GM18861 (cell line): Measurements from ENCODE around the gene GSG1L2.
"Not testable (repeated sequence)": the region's sequence is repeated elsewhere in the genome, so short reads cannot be mapped to it uniquely, and the experiment has no call there.

Source experiments
- ATAC-seq: cut with Tn5 transposase; IDR thresholded peaks from one replicate; pipeline ENCODE4 v1.9.1; 2021; ENCODE audit not compliant: unreplicated experiment

The GSG1L2 gene

DNA sequence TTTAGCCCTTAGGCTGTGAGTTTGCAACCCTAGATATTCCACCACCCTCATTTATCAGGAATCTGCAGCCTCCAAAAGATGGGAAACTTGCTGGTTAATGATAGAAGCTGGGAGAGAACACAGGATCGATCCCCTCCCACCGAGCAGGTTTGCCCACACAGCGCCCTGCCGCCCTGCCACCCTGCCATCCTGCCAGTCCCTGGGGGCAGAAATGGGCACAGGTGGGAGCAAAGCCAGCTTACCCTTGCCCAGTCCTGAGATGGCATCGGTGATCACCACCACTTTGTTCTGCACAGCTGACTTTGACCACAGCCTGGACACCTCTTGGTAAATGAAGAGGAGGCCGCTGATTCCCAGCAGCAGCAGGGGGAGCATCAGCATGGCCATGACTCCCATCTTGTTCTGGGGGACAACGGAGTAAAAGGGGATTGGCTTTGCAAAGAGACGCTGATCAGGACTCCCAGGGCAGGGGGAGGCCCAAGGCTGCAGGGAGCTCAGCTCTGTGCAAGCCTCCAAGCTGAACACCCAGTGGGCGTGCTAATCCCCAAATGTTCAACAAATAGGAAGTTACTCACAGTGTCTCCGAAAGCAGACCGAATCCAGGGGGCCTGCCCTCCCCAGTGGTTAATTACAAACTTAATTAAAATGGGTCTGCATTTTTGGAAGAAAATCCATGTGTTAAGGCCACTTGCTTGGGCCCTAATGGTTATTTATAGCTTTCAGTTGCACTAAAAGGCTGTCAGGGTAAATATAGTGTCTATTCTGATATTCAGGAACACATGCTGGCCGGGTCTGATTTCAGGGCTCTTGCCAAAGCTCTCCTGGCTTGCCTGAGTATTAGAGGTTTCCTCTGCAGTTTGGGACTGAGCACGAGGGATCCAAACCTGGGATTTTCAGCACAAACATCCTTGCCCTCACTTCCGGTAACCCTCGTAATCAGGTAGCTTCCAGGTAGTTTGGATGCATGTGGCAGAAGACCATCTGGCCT lies 30.7 kb downstream of the GSG1L2 start, which contains the start of gene DHRS7C:
Gene DHRS7C (minus strand): TSS at position 704 of the 988 bp plus-strand sequence. CDS start 308 bp downstream, at position 396.
- ATAC-seq, result no peak

DNA sequence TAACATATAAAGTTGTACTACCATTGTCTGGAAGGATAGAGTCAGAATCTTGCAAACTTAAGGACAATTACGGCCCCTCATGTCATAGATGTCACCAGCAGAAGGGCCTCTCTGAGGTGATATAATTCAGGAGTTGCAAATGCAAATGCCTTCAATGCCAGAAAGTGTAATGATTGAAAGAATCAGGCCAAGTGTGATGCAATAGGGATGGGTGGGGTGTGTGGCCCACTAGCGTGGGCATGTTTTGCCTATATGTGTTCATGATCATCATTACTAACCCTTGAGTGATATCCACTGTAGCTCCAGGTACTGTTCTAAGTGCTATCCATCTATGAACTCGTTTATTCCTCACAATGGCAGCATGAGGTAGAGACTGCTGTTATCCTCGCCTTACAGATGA lies 31.6 kb downstream of the GSG1L2 start:
- ATAC-seq, result no peak

DNA sequence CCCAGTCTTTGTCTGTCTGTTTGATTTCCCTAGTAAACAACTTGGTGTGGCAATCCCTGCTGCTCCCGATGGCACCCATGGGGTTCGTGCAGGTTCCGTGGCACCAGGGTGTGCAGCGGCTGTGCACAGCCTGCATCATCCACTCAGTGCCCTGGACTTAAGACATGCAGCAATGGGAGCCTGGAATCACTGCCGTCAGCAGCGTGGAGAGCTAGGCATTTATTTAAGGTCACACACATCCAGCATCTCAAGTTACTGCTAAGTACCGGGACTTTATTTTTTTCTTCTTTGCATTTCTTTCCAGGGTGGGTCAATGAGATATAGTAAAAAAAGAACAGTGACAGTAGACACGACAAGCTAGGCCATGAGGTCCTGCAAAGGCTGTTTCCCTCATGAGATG lies 33.3 kb downstream of the GSG1L2 start:
- ATAC-seq, result no peak

DNA sequence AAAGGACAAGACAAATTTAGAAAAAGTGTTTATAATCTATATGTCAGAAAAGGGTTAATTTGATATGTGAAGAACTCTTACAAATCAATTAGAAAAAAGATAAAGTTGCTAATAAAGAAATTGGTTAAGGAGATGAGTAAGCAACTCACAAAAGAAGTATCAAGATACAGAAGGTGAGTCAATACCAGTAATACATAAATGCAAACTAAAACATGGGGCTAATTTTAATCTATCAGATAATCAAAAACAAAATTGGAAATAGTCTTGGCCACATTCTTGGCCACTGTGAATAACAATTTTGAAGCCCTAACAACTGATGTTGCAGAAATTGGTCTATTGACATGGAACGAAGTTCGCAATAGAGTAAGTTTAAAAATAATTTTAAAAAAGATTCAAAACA lies 37.3 kb downstream of the GSG1L2 start:
- ATAC-seq, result no peak

DNA sequence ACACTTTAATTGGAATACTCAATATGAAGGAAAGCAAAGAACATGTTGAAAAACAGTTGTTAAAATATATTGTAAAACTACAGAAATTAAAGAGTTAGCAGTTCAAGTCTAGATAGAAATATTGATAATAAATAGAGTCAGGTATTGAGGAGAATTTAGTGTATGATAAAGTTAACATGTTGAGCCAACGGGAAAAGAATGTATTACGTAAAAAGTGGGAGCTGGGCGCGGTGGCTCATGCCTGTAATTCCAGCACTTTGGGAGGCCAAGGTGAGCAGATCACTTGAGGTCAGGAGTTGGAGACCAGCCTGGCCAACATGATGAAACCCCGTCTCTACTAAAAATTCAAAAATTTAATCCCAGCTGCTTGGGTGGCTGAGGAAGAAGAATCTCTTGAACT lies 38.4 kb downstream of the GSG1L2 start:
- ATAC-seq, result not testable (repeated sequence)

DNA sequence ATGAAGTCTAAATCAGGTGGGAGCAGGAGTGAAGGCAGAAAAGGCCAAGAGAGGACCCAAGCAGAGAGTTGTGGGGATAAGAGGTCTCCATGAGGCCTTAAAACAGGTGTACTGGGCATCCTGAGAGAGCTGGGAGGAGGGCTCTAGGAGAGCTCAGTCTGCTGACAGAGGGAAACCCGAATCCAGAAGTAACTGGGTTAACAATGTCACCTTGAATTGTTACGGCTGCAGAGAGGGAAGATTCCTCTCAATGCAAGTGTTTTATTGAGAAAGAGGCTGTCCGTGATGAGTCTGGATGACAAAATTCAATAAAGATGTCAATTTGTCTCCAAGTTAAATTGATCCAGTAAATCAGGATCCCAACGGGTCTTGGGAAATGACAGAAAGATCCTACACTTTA lies 38.8 kb downstream of the GSG1L2 start:
- ATAC-seq, result no peak

DNA sequence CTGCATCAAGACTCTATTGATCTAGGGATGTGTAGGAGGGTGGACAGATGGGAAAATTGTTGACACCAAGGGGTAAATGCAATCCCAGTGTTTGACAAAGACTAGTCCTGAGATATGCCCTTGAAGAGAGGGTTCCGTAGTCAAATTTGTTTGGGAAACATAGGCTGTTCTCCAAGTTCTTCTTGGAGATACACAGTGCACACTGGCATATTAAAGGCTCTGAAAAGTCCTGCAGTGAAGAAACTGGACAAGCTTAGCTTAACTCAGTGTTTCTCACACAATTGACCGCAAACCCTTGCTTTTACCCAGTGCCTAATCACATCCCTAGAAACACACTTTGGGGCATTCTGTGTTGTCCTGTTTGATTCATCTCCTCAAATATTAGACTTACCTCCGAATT lies 41.3 kb downstream of the GSG1L2 start:
- no peak for ATAC-seq

DNA sequence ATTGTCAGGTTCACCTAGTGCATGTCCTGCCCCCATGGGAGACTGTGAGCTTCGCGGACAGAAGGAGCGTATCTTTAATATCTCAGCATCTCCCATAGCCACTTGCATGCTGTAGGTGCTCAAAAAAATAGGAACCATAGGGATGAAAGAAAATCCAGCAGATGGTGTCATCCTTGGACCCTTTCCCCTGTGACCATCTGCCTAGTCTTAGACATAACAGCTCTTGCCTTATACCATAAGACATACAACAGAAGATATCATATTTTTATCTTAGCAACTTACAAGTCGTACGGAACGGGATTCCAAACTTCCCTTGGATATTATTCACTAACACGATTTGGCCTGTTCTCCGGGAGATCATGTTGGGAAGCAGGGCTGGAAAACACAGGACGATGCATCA lies 45.0 kb downstream of the GSG1L2 start:
- no peak for ATAC-seq

DNA sequence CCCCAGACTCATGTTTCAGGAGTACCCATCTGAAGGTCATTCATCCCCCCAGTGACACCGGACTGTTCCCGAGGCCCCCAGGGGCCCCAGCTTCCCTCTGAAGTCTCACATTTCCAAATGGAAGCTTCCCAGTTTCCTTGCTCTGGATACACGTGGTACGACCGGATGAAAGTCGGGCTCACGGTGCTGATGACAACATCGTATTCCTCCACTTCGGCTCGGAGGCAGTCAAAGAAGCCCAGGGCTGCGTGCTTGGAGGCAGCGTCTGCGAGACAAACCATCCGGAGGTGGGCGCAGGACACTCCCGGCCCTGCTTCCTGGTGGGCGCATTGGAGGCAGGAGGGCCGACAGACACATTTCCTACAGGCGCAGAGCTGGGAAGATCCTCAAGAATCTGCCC lies 49.2 kb downstream of the GSG1L2 start:
- no peak for ATAC-seq

DNA sequence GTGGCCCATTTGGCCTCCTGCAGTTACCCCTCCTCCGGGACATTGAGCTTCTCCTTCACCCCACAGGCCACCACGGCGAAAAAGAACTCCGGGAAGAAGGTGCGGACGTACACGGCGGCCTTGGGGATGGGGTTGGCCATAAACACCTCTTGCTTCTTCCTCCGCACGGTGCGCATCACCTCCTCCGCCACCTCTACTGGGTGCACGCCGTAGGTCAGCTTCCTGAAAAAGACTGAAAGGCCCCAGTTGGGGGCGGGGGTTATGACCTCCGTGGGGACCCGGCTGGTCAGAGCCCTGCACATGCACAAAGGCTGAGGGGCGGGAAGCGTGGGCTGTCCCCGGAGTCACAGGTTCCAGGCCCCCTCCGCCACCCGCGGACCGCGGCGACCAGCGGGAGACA lies 50.4 kb downstream of the GSG1L2 start:
- no peak for ATAC-seq

DNA sequence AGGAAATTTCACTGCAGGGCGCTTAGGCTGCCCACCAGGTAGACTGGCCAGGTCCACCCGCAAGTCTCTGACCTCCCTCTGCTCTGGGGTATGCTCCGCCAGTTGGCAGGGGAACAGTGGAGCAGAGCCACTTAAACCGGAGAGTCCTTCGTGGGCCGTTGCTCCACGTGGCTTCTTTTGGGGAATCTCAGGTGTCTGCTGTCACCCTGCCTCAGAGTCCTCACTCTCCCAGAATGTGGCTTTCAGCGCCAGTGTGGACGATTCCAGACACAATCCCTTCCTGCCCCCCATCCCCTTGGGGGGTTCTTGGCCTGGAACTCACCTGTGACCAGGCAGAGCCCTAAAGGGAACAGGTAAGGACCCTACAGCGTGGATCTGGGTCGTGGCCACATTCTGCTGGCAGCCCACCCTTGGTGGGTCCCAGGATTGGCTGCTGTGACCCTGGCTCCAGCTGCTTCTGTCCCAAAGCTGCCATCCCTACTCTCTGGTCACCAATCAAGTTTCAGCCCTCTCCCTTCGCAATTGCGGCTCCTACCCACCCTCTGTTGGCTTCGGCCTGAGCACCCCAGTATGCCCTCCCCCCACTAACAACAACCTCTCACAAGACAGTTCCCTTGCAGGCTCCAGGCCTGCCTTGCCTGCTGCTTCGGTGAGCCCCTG lies 52.7 kb downstream of the GSG1L2 start:
- no peak for ATAC-seq

DNA sequence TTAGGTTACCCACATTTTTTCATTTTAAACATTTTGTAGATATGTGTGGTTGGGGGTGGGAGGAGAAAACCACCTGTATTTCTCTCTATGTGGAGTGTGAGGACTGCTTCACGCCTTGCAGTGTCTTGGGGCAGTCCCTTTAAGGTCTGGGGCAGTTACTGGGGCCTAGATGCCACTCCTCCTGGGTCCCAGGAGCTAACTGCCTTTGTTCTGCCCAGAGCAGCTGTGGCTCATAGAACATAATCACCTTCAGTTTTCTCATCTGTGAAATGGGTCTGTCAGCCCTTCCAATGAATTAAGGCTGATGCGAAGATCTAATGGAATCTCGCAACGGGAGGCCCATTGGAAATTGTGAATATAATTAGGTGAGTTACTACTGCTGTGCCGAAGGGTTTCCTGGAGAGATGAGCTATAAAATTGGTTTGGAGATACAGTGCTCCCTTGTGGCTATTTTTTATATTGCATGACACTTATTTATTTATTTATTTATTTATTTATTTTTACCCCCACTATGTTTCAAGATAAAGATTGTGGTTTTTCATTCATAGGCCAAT lies 53.4 kb downstream of the GSG1L2 start:
- no peak for ATAC-seq

DNA sequence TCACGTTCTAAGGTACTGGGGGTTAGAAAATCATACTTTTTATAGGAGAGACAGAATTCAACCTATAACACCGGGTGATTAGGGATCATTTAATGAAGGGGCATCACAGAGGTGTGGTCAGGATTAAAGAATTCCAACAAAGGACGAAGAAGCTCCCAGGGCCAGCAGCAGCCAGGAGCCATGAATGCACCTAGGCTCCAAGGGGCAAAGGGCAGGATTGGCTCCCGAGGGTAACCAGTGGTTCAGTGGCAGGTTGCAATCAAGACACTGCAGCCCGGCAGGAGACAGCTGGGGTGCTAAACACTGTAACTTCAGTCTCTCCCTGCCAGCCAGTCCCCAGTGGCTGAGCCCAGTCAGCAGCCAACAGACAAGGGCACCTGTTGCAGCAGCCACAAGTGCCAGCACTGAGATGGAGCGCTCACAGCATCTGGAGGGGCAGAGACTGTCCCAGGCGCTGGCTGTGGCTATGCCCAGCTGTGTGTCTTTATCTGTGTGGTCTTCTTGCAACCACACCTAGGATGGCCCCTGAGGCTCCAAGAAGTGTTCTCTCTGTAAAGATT lies 54.4 kb downstream of the GSG1L2 start:
- no peak for ATAC-seq

DNA sequence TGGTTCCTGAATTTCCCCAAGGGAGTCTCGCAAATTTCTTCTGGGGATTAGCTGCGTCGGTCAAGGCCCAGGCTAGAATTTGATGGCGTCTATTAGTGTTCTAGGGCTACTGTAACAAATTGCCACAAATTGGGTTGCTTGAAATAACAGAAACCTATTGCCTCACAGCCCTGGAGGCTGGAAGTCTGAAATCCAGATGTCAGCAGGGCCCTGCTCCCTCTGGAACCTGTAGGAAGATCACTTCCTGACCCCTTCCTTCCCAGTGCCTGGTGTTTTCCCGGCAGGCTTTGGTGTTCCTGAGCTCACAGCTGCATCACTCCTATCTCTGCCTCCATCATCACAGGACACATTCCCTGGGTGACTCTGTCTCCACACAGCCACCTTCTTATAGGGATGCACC lies 54.9 kb downstream of the GSG1L2 start:
- ATAC-seq, result no peak

DNA sequence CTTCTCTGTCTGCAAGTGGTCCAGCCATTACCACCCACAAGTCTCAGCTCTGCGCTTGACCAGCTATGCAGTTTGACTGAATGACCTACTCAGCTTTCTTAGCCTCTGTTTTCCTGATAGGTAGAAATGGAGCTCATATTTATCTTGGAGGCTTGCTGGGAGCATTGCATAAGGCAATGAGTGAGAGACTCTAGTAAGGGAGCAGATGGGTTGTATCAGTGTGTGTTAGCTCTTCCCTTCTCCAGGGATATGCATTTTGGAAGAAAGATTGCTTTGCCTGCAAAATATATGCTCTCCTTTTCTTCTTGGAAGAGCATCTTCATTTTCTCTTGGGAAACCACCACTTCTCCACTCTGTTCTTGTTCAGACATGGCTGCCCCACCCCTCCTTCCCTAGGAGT lies 56.6 kb downstream of the GSG1L2 start:
- ATAC-seq, result no peak

DNA sequence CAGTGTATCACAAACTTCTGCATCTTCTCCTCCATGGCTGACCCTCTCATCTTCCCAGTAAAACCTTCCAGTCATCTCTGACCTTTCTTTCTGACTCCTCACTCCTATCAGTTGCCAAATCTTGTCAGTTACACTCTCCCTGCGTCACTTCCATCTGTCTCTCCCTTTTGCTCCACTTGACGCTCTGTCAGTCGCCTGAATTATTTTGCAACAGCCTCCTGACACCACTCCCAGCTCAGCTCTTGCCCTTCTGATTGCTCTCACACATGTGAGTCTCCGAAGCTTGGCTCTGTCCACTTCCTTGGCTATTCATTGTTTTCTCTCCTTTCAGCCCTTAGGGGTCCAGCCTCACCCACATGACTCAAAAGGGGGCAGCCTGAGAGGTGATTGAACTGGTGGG lies 58.2 kb downstream of the GSG1L2 start:
- ATAC-seq, result no peak

DNA sequence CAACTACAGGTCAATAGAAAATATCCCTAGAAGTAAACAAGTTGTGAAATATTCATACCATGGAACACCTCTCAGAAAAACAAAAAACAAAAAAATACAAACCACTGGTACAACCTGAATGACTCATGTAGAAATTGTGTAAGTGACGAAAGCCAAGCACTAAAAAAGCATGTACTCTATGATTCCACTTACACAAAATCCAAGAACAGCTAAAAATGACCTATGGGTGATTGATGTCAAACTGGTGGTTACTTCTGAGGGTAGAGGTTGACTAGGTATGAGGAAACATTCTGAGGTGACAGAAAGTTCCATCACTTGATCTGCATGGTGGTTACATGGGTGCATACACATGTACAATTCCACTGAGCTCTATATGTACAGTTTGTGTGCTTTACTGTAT lies 61.6 kb downstream of the GSG1L2 start:
- no peak for ATAC-seq

DNA sequence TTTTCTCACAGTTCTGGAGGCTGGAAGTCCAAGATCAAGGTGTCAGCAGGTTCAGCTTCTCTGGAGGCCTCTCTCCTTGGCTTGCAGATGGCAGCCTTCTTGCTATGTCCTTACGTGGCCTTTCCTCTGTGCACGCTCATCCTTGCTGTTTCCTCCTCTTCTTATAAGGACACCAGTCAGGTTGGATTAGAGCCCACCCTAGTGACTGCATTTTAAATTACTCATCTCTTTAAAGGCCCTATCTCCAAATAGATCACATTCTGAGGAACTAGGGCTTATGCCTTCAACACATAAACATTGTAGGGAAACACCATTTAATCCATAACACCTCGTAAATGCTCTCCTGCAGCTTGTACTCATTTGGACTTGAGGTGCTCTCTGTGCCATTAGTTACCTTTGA lies 66.8 kb downstream of the GSG1L2 start:
- ATAC-seq, result no peak
